Tibial artery (tissue), 4 donors: Measurements from ENCODE around the gene EDIL3.

ENCODE experiments used
- DNase-seq, 2 donors: peaks; one replicate each; pipeline ENCODE4 v3.0.0-alpha.2; 2019
- H3K27ac ChIP-seq, 2 donors: fragments of 200-600 bp; sonication (generic) in 1 of 2; 1 replicate in 1 of 2; 2 replicates in 1 of 2; pipeline ENCODE4 v1.5.1; 2018 to 2019; ENCODE audit warnings: mild to moderate bottlenecking in 1 of 2
- H3K27me3 ChIP-seq, 2 donors: fragments of 200-600 bp; sonication (generic) in 1 of 2; one replicate each; pipeline versions ENCODE4 v1.5.1 to v1.6.0; 2016 to 2019
- H3K36me3 ChIP-seq, 3 donors: fragments of 200-600 bp; sonication (generic) in 2 of 3; one replicate each; pipeline ENCODE4 v1.5.1; 2016 to 2019; ENCODE audit warnings: mild to moderate bottlenecking in 2 of 3
- H3K4me1 ChIP-seq, 4 donors: fragments of 200-600 bp; sonication (generic) in 2 of 4; 1 replicate in 3 of 4; 2 replicates in 1 of 4; pipeline ENCODE4 v1.5.1; 2016 to 2019
- H3K4me3 ChIP-seq, 2 donors: fragments of 200-600 bp; sonication (generic) in 1 of 2; 1 replicate in 1 of 2; 2 replicates in 1 of 2; pipeline ENCODE4 v1.5.1; 2018 to 2019; ENCODE audit warnings: mild to moderate bottlenecking in 2 of 2
- H3K9me3 ChIP-seq, 3 donors: fragments of 200-600 bp; sonication (generic) in 1 of 3; one replicate each; pipeline ENCODE4 v1.5.1; 2016 to 2019
- intact Hi-C: fragments of 100-400 bp; cut with DNase I; formaldehyde crosslinking; loops from one replicate; pipeline ENCODE4 v1.15.0; 2023; ENCODE audit warnings: low total_unique reads
- TF ChIP-seq, protein P1 (sequence below), 2 experiments: fragments of 200-600 bp in 1 of 2; fragments of 450-650 bp in 1 of 2; IDR thresholded peaks; one replicate each; pipeline ENCODE4 v1.5.1; 2017 to 2019; ENCODE audit warnings: antibody characterized with exemption in 2 of 2, mild to moderate bottlenecking in 1 of 2, moderate library complexity in 1 of 2

Gene EDIL3, protein sequence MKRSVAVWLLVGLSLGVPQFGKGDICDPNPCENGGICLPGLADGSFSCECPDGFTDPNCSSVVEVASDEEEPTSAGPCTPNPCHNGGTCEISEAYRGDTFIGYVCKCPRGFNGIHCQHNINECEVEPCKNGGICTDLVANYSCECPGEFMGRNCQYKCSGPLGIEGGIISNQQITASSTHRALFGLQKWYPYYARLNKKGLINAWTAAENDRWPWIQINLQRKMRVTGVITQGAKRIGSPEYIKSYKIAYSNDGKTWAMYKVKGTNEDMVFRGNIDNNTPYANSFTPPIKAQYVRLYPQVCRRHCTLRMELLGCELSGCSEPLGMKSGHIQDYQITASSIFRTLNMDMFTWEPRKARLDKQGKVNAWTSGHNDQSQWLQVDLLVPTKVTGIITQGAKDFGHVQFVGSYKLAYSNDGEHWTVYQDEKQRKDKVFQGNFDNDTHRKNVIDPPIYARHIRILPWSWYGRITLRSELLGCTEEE

DNA sequence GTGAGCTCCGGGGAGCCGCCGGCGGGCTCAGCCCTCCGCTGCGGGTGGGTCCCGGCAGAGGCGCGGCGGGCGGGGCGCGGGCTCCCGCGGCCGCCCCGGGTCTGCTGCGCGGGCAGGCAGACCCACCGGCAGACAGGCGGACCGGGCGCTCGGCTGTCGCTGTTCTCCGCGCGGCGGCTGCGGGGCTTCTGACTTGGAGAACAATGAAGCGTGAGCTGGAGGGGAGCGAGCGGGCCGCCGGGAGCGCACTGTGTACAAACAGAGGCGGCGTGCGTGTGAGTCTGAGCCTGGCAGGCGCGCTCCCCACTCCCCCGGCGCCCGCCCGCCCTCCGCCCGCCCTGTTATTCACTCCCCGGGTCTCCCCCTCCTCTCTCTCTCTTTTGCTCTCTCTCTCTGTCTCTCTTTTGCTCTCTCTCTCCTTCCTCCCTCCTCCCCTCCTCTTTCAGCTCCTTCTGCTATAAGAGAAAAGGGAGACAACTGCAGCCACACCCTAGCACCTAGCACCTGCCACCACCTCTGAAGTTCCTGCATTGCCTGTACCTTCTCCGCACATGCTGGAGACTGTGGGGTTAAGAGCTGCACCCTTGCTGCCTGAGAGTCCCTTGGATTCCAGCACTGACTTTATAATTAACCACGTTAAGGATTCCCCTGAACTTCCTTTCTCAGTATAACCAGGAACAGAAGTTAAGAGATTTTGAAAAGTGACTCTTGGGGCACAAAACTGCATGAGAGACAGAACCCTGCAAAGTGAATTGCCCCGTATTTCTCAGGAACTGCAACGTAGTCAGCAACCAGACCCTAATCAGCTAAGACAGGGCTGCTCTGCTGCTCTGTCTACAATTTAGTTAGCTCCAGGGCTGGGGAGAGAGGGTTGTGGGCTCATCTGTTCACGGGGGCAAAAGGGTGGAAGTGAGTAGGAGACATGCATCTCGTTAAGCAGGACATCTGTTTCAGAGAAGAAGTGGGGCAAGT lies at the start of gene EDIL3:
Gene EDIL3, minus strand, starts transcription at position 277 of the 972 bp plus-strand sequence. CDS start 506 bp downstream, outside the sequence.
- peak within 1 kb of the TSS; percentile 79 to 88 for H3K4me3 ChIP-seq
- H3K36me3 ChIP-seq: no peaks in the 10 kb centered on the region
- TF ChIP-seq, protein P1, sequence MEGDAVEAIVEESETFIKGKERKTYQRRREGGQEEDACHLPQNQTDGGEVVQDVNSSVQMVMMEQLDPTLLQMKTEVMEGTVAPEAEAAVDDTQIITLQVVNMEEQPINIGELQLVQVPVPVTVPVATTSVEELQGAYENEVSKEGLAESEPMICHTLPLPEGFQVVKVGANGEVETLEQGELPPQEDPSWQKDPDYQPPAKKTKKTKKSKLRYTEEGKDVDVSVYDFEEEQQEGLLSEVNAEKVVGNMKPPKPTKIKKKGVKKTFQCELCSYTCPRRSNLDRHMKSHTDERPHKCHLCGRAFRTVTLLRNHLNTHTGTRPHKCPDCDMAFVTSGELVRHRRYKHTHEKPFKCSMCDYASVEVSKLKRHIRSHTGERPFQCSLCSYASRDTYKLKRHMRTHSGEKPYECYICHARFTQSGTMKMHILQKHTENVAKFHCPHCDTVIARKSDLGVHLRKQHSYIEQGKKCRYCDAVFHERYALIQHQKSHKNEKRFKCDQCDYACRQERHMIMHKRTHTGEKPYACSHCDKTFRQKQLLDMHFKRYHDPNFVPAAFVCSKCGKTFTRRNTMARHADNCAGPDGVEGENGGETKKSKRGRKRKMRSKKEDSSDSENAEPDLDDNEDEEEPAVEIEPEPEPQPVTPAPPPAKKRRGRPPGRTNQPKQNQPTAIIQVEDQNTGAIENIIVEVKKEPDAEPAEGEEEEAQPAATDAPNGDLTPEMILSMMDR (IDR thresholded peaks at IDR 0.05): no peak
- intact Hi-C loops: no loop called here
- peak within 1 kb of the TSS; percentile 95 to 98 for H3K27ac ChIP-seq
- no peaks in the 10 kb centered on the region for H3K27me3 ChIP-seq
- DNase-seq: peak; percentile 32 to 68
- peaks cover 0 to 41% (median 14%) of the 10 kb centered on the region in 4 donors for H3K4me1 ChIP-seq
- no peaks in the 10 kb centered on the region for H3K9me3 ChIP-seq

DNA sequence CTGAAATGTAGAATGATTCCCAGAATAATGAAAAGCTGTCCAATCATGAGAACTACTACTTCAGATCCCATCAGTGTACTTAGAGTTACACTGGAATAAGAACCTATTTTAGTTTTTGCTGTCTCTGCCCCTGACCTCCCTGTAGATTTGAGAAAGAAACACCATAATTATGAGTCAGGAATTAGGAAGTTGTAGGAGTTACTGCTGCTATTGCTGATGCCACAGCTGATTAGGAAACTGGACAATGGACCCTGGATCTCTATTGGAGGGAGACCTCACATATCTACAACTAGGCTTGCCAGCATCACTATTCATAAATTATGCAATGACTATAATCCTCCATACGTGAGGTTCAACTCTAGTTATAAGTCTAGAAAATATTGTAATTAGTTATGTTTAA lies 48.8 kb upstream of the EDIL3 start:
- intact Hi-C loops: no loop called here
- H3K27me3 ChIP-seq: no peaks in the 10 kb centered on the region
- TF ChIP-seq, protein P1 (IDR thresholded peaks at IDR 0.05): no peak
- H3K4me1 ChIP-seq: no peaks in the 10 kb centered on the region
- no peak overlapping the region for H3K27ac ChIP-seq
- H3K4me3 ChIP-seq: no peak overlapping the region
- H3K36me3 ChIP-seq: no peaks in the 10 kb centered on the region
- H3K9me3 ChIP-seq: no peaks in the 10 kb centered on the region
- DNase-seq: no peak

DNA sequence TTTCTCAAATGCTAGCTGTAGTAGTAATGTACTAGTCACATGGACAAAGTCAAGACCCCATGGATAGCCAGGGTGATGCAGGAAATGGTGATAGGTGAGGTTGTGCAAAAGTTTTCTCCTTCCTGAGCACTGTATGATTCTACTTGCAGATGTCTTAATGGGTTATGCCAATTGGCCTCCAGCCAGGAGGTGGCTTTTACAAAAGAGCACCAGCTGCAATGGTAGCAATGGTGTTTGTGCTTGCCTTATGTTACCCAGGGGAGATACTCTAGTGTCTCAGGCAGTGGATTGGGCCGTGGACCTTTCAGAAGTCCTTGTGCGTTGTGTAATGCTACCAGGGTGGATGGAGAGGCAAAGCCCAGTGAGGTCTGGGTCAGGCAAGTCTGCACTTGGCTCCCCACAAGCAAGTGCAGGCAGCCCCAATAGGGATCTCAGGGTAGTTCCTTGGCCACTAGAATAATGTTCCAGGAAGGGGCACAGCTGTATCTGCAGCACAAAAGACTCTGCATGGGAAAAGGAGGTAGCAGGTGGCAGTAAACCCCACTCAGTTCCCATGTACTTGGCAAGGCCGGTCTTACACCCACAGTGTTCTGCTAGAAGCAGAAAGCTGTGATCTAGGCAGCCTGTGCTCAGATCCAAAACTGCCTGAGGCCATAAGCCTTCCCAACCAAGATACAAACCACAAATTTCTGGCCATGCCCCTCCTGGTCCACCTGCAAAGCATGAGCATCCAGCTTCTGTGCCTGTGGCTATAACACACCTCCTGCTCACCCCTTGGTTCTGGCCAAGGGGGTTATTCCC lies 46.4 kb upstream of the EDIL3 start:
- intact Hi-C loops: no loop called here
- H3K4me3 ChIP-seq: no peak overlapping the region
- no peak overlapping the region for H3K27ac ChIP-seq
- no peak for DNase-seq
- TF ChIP-seq, protein P1 (IDR thresholded peaks at IDR 0.05): no peak
- H3K36me3 ChIP-seq: no peaks in the 10 kb centered on the region
- H3K9me3 ChIP-seq: no peaks in the 10 kb centered on the region
- no peaks in the 10 kb centered on the region for H3K4me1 ChIP-seq
- no peaks in the 10 kb centered on the region for H3K27me3 ChIP-seq

DNA sequence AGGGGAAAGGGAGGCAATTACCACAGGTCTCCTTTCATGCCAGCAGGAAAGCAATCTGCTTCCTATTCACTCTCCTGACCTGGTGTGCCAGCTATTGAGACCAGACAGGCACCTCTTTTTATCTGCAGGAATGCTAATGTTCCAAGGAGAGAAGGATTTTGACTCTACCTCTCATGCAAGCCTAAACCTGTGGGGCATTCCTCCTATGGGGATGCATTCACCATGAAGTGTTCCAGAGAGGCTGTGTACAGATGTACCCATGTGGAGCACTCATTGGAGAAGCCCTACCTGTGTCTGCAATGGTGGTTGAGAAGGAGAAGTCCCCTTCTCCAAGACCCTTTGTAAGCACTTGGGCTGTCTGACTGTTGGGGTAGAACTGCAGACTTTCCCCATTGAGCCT lies 45.4 kb upstream of the EDIL3 start:
- TF ChIP-seq, protein P1 (IDR thresholded peaks at IDR 0.05): no peak
- no peak overlapping the region for H3K4me3 ChIP-seq
- intact Hi-C loops: no loop called here

DNA sequence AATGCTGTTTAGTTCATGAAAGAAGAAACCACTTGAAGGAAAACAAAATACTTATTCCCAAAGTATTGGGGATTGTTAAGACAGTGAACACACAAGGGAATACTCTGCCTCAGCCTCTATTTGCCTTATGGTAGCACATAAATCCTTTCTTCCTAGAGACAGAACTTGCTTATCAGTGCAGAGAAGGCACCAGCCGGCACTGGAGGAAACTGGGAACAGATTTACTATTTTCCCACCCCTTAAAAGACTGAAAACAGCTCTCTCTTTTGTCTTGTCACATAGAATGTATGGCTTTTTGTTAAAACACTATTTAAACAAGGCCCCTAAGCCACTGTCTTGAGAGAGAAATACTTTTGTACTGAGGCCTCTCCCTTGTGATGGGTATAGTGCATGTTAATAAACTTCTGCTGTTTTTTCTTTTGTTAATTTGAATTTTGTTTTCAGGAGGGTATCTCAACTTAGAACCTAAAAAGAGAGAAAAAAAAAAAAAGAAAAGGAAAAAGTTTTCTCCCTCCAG lies 40.7 kb upstream of the EDIL3 start:
- no peaks in the 10 kb centered on the region for H3K9me3 ChIP-seq
- no peak overlapping the region for H3K27ac ChIP-seq
- DNase-seq: no peak
- H3K4me3 ChIP-seq: no peak overlapping the region
- TF ChIP-seq, protein P1 (IDR thresholded peaks at IDR 0.05): no peak
- intact Hi-C loops: no loop called here
- no peaks in the 10 kb centered on the region for H3K27me3 ChIP-seq
- no peaks in the 10 kb centered on the region for H3K4me1 ChIP-seq
- H3K36me3 ChIP-seq: no peaks in the 10 kb centered on the region

More for the DNA sequence above, 45.4 kb upstream of the EDIL3 start:
- H3K36me3 ChIP-seq: no peaks in the 10 kb centered on the region
- no peak overlapping the region for H3K27ac ChIP-seq
- H3K9me3 ChIP-seq: no peaks in the 10 kb centered on the region
- H3K27me3 ChIP-seq: no peaks in the 10 kb centered on the region
- no peaks in the 10 kb centered on the region for H3K4me1 ChIP-seq
- no peak for DNase-seq
